HL-60 (cell line): Measurements from ENCODE around the gene CAMTA1.

ENCODE experiments used
- DNase-seq, 2 experiments: peaks; one replicate each; pipeline ENCODE4 v3.0.0-alpha.2; 2010 to 2020; ENCODE audit warnings: low read depth in 1 of 2, low spot score in 1 of 2
- H3K27ac ChIP-seq: fragments of 250-450 bp; sonication (Bioruptor Pico); replicated peaks from 2 replicates; pipeline ENCODE4 v1.5.1; 2020; ENCODE audit warnings: mild to moderate bottlenecking, moderate library complexity
- H3K27me3 ChIP-seq: fragments of 250-450 bp; sonication (Bioruptor Pico); 2 replicates; pipeline ENCODE4 v1.5.1; 2021; ENCODE audit warnings: mild to moderate bottlenecking, moderate library complexity; ENCODE audit not compliant: insufficient read depth, poor library complexity, severe bottlenecking
- H3K4me3 ChIP-seq: replicated peaks from 2 replicates; pipeline ENCODE4 v1.5.1; 2011; ENCODE audit warnings: mild to moderate bottlenecking, control low read depth, low read length; ENCODE audit not compliant: insufficient read depth
- GABPA ChIP-seq: IDR thresholded peaks from 2 replicates; pipeline ENCODE4 v1.6.1; 2012; ENCODE audit warnings: low read depth
- POLR2AphosphoS5 ChIP-seq: IDR thresholded peaks from 2 replicates; pipeline ENCODE4 v1.6.1; 2012; ENCODE audit warnings: low read depth
- SPI1 ChIP-seq: IDR thresholded peaks from 2 replicates; pipeline ENCODE4 v1.6.1; 2012; ENCODE audit warnings: low read depth, mild to moderate bottlenecking, borderline replicate concordance
- TF ChIP-seq, protein P1 (sequence below): IDR thresholded peaks from 2 replicates; pipeline ENCODE4 v1.6.1; 2012; ENCODE audit warnings: low read depth; ENCODE audit not compliant: insufficient replicate concordance
- TF ChIP-seq, protein P2 (sequence below): IDR thresholded peaks from one replicate; pipeline ENCODE4 v1.5.1; 2011; ENCODE audit warnings: low read length, control low read depth, inconsistent platforms; ENCODE audit not compliant: insufficient read depth

CAMTA1 gene

DNA sequence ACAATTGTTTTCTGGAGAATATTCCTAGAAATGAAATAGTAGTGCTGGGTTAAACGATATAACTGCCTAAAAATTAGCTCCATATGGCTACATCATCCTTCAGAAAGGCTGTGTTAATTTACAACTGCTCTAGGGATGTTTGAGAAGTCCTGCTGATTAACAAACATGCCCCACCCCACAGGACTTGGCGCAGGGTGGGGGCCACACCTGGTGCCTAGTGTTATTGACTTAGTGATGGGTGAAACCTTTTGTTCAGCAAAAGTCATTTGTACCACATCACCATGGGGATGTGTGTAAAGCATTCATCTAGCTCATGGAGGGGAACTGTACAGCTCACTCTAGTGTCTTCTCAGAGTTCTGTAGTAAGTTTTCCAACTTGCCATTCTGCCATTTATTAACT lies 492.8 kb downstream of the CAMTA1 start:
- no peak overlapping the region for H3K4me3 ChIP-seq
- DNase-seq = no peak
- H3K27ac ChIP-seq = no peak overlapping the region
- TF ChIP-seq GABPA (no peak), POLR2AphosphoS5 (no peak), SPI1 (no peak)
- TF ChIP-seq, protein P1, sequence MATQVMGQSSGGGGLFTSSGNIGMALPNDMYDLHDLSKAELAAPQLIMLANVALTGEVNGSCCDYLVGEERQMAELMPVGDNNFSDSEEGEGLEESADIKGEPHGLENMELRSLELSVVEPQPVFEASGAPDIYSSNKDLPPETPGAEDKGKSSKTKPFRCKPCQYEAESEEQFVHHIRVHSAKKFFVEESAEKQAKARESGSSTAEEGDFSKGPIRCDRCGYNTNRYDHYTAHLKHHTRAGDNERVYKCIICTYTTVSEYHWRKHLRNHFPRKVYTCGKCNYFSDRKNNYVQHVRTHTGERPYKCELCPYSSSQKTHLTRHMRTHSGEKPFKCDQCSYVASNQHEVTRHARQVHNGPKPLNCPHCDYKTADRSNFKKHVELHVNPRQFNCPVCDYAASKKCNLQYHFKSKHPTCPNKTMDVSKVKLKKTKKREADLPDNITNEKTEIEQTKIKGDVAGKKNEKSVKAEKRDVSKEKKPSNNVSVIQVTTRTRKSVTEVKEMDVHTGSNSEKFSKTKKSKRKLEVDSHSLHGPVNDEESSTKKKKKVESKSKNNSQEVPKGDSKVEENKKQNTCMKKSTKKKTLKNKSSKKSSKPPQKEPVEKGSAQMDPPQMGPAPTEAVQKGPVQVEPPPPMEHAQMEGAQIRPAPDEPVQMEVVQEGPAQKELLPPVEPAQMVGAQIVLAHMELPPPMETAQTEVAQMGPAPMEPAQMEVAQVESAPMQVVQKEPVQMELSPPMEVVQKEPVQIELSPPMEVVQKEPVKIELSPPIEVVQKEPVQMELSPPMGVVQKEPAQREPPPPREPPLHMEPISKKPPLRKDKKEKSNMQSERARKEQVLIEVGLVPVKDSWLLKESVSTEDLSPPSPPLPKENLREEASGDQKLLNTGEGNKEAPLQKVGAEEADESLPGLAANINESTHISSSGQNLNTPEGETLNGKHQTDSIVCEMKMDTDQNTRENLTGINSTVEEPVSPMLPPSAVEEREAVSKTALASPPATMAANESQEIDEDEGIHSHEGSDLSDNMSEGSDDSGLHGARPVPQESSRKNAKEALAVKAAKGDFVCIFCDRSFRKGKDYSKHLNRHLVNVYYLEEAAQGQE = no peak
- TF ChIP-seq, protein P2, sequence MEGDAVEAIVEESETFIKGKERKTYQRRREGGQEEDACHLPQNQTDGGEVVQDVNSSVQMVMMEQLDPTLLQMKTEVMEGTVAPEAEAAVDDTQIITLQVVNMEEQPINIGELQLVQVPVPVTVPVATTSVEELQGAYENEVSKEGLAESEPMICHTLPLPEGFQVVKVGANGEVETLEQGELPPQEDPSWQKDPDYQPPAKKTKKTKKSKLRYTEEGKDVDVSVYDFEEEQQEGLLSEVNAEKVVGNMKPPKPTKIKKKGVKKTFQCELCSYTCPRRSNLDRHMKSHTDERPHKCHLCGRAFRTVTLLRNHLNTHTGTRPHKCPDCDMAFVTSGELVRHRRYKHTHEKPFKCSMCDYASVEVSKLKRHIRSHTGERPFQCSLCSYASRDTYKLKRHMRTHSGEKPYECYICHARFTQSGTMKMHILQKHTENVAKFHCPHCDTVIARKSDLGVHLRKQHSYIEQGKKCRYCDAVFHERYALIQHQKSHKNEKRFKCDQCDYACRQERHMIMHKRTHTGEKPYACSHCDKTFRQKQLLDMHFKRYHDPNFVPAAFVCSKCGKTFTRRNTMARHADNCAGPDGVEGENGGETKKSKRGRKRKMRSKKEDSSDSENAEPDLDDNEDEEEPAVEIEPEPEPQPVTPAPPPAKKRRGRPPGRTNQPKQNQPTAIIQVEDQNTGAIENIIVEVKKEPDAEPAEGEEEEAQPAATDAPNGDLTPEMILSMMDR = no peak
- H3K27me3 ChIP-seq = no peaks in the 10 kb centered on the region

DNA sequence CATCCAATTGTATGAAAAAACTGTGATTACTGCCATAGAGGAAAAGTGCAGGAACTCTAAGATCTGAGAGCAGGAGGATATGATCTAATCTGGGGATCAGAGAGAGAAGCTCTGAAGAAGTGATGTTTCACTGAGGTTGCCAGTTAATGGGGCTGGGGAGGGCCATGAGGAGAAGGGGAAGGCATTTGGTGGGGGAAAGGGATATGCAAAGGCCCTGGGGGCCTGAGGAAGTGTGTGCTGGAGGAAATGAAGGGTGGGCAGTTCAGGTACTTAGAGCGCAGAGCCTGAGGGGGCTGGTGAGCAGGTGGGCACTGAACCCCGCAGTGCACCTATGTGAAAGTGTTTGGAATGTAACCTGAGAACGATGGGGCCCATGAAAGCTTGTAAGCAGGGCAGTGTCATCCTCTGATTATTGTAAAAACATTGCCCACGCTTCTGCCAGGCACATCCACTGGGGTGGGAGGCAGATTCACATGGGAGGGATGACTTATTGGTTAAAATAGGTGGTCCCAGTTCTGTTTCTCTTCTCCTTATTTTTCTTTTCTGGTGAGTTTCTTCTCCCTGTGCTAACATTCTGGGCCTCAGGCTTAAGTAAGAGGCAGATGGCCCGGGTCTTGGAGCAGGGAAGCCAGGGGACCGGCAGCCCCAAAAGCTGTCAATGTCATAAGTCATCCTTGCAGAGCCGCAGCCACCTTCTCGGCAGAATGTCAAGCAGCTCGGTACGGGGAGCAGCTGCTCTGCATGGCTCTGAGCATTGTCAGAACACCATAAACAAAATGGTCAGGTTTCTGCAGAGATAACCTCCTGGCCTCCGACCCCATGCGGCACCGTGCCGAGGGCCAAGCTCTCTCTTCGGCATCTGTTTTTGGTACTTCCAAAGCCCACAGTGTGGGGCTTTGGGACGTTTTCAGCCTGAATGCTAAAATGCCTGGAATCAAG lies 493.8 kb downstream of the CAMTA1 start:
- TF ChIP-seq, protein P2 = no peak
- TF ChIP-seq, protein P1 = no peak
- TF ChIP-seq SPI1 (no peak), POLR2AphosphoS5 (no peak), GABPA (no peak)
- H3K27me3 ChIP-seq = no peaks in the 10 kb centered on the region
- no peak overlapping the region for H3K27ac ChIP-seq
- DNase-seq = no peak
- no peak overlapping the region for H3K4me3 ChIP-seq

DNA sequence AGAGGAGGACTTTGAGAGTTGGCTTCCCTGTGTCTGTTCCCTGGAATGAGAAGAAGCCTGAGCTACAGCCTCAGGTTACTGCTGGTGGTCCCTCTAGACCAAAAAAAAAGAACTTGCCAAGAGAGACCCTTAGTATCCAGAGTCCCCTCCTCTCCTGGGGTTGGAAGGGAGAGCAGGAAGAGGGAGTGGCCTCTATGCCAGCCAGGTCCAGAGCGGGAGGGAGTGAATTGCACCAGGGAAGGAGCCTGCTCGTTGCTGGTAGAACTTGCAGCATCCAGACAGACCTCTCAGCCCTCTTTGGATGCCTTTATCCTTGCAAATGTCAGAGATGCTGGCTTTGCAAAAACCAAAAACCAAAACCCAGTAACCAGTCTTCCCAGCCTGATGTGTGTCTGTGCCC lies 494.5 kb downstream of the CAMTA1 start:
- no peak for TF ChIP-seq GABPA
- no peak for TF ChIP-seq SPI1
- TF ChIP-seq, protein P1 = no peak
- TF ChIP-seq, protein P2 = no peak
- TF ChIP-seq POLR2AphosphoS5 = no peak
- Histone ChIP-seq H3K27me3 (no peaks in the 10 kb centered on the region), H3K27ac (no peak overlapping the region), H3K4me3 (no peak overlapping the region)
- no peak for DNase-seq
